Transverse colon (tissue), 4 donors: Measurements from ENCODE around the gene APBB1IP.
"Not testable (repeated sequence)": the region's sequence is repeated elsewhere in the genome, so short reads cannot be mapped to it uniquely, and the experiment has no call there.

ENCODE experiments used
- EP300 ChIP-seq: sonication (generic); formaldehyde crosslinking; IDR thresholded peaks from one replicate; pipeline ENCODE4 v1.6.1; 2017; ENCODE audit warnings: antibody characterized with exemption, low read depth
- POLR2A ChIP-seq: fragments of 450-650 bp; IDR thresholded peaks from one replicate; pipeline ENCODE4 v1.6.1; 2016; ENCODE audit warnings: antibody characterized with exemption, mild to moderate bottlenecking, moderate library complexity
- POLR2AphosphoS5 ChIP-seq, 3 donors: sonication (generic); formaldehyde crosslinking; IDR thresholded peaks; one replicate each; pipeline ENCODE4 v1.6.1; 2016; ENCODE audit warnings: antibody characterized with exemption in 3 of 3
- TF ChIP-seq, protein P1 (sequence below), 5 experiments: fragments of 200-600 bp in 3 of 5; fragments of 450-650 bp in 2 of 5; sonication (generic) in 3 of 5; IDR thresholded peaks; 1 replicate in 2 of 5; 2 replicates in 3 of 5; pipeline ENCODE4 v1.5.1; 2016 to 2017; ENCODE audit warnings: antibody characterized with exemption in 5 of 5, inconsistent platforms in 3 of 5, mild to moderate bottlenecking in 2 of 5, moderate library complexity in 1 of 5

DNA sequence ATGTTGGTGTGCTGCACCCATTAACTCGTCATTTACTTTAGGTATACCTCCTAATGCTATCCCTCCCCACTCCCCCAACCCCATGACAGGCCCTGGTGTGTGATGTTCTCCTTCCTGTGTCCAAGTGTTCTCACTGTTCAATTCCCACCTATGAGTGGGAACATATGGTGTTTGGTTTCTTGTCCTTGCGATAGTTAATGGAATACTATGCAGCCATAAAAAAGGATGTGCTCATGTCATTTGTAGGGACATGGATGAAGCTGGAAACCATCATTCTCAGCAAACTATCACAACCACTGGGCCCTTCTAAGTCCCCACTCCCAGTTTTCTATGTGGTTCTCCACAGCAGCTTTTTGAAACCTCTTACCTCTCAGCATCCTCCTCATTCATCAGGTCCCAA is 39.8 kb upstream of the APBB1IP start:
- TF ChIP-seq, protein P1, sequence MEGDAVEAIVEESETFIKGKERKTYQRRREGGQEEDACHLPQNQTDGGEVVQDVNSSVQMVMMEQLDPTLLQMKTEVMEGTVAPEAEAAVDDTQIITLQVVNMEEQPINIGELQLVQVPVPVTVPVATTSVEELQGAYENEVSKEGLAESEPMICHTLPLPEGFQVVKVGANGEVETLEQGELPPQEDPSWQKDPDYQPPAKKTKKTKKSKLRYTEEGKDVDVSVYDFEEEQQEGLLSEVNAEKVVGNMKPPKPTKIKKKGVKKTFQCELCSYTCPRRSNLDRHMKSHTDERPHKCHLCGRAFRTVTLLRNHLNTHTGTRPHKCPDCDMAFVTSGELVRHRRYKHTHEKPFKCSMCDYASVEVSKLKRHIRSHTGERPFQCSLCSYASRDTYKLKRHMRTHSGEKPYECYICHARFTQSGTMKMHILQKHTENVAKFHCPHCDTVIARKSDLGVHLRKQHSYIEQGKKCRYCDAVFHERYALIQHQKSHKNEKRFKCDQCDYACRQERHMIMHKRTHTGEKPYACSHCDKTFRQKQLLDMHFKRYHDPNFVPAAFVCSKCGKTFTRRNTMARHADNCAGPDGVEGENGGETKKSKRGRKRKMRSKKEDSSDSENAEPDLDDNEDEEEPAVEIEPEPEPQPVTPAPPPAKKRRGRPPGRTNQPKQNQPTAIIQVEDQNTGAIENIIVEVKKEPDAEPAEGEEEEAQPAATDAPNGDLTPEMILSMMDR (IDR thresholded peaks at IDR 0.05): not testable (repeated sequence)
- not testable (repeated sequence) for TF ChIP-seq EP300; POLR2A; POLR2AphosphoS5 (IDR thresholded peaks at IDR 0.05)
